Esophagus muscularis mucosa (tissue), 4 donors: ENCODE data around the gene P2RX2. TPM values are rescaled to one million over a fixed set of nuclear protein-coding genes. Genes with fewer than 3 reads are reported as not detected.

Source experiments
- DNase-seq: peaks from one replicate; pipeline ENCODE4 v3.0.0-alpha.2; 2017; ENCODE audit errors: extremely low spot score
- H3K27ac ChIP-seq, 4 donors: fragments of 200-600 bp; sonication (generic); replicated peaks in 1 of 4; 1 replicate in 3 of 4; 2 replicates in 1 of 4; pipeline ENCODE4 v1.5.1; 2016 to 2019; ENCODE audit warnings: mild to moderate bottlenecking in 1 of 4
- H3K27me3 ChIP-seq, 4 donors: fragments of 200-600 bp; sonication (generic); one replicate each; pipeline versions ENCODE4 v1.5.1 to v1.6.0; 2016 to 2019
- H3K36me3 ChIP-seq, 4 donors: fragments of 200-600 bp; sonication (generic); one replicate each; pipeline ENCODE4 v1.5.1; 2016 to 2019
- H3K4me1 ChIP-seq, 4 donors: fragments of 200-600 bp; sonication (generic); one replicate each; pipeline ENCODE4 v1.5.1; 2016 to 2019
- H3K4me3 ChIP-seq, 4 donors: fragments of 200-600 bp; sonication (generic); 1 replicate in 2 of 4; 2 replicates in 2 of 4; pipeline ENCODE4 v1.5.1; 2016 to 2019; ENCODE audit warnings: mild to moderate bottlenecking in 4 of 4, moderate library complexity in 1 of 4
- H3K9me3 ChIP-seq, 4 donors: fragments of 200-600 bp; sonication (generic); 1 replicate in 3 of 4; 2 replicates in 1 of 4; pipeline ENCODE4 v1.5.1; 2016 to 2019
- EP300 ChIP-seq: sonication (generic); formaldehyde crosslinking; IDR thresholded peaks from one replicate; pipeline ENCODE4 v1.6.1; 2017; ENCODE audit warnings: antibody characterized with exemption
- POLR2A ChIP-seq: fragments of 450-650 bp; IDR thresholded peaks from one replicate; pipeline ENCODE4 v1.6.1; 2017; ENCODE audit warnings: antibody characterized with exemption, moderate library complexity, mild to moderate bottlenecking, low read depth
- POLR2AphosphoS5 ChIP-seq, 2 donors: sonication (generic); formaldehyde crosslinking; IDR thresholded peaks; one replicate each; pipeline ENCODE4 v1.6.1; 2017; ENCODE audit warnings: antibody characterized with exemption in 2 of 2
- WGBS: methylation state at CpG from one replicate; pipeline ENCODE4 v1.1.5; 2018; 5-methylcytosine and 5-hydroxymethylcytosine counted together
- intact Hi-C: fragments of 100-400 bp; cut with DNase I; formaldehyde crosslinking; loops from one replicate; pipeline ENCODE4 v1.15.1; 2023
- total RNA-seq, 4 donors: library from RNA; depleted of rRNA; stranded (reverse); fragments of >200 nt; gene quantifications; one replicate each; pipeline versions ENCODE4 v1.1.0 to v1.2.1, GENCODE V29; 2016
- TF ChIP-seq, protein P1 (sequence below), 3 experiments: fragments of 200-600 bp in 2 of 3; fragments of 450-650 bp in 1 of 3; sonication (generic) in 2 of 3; IDR thresholded peaks; one replicate each; pipeline ENCODE4 v1.5.1; 2017 to 2019; ENCODE audit warnings: antibody characterized with exemption in 3 of 3, mild to moderate bottlenecking in 2 of 3, moderate library complexity in 1 of 3

Gene P2RX2
- total RNA-seq, 4 donors from 2014 or later, result 1.7 to 4.1 (median 3.7) TPM

DNA sequence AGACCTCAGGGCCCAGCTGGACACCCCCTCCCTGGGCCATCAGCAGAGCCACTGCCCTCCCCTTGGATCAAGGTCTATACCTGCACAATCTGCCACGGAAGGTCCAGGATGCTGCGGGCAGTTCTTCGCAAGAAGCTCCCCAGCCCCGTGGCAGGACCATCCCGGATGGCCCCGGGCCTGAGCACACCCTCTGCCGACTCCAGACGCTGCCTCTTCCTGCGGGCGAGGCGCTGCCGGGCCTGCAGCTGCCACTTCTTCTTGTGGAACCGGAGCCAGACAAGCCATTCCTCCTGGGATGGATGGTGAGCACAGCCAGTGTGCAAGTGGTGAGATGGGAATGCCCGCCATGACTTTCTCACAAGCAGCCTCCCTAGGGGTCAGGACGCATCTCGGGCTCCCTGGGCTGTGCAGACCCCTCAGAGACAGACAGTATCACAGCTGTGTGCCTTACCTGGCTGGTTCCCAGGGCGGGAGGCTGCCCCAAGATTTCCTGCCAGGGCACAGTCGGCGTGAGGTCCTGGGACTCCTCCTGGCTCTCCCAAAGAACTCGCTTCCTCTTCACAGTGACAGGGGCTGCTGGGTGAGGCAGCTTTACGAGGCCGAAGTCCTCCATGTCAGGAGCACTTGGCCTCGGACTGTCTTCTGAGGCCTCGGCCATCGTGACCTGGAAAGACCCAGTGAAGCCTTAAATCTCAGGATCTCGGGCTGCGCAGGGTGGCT, 30.8 kb downstream of the P2RX2 start:
- H3K9me3 ChIP-seq, result no peaks in the 10 kb centered on the region
- no peaks in the 10 kb centered on the region for H3K4me1 ChIP-seq
- peaks cover 35 to 90% (median 58%) of the 10 kb centered on the region in 4 donors for H3K36me3 ChIP-seq
- WGBS, result 97% methylated on average over 18 of the region's 27 CpGs
- no peak overlapping the region for H3K4me3 ChIP-seq
- H3K27ac ChIP-seq, result no peak overlapping the region
- intact Hi-C loops, result no loop called here
- TF ChIP-seq POLR2A, result no peak
- TF ChIP-seq POLR2AphosphoS5 (IDR thresholded peaks at IDR 0.05), result no peak
- no peak for TF ChIP-seq EP300
- TF ChIP-seq, protein P1, sequence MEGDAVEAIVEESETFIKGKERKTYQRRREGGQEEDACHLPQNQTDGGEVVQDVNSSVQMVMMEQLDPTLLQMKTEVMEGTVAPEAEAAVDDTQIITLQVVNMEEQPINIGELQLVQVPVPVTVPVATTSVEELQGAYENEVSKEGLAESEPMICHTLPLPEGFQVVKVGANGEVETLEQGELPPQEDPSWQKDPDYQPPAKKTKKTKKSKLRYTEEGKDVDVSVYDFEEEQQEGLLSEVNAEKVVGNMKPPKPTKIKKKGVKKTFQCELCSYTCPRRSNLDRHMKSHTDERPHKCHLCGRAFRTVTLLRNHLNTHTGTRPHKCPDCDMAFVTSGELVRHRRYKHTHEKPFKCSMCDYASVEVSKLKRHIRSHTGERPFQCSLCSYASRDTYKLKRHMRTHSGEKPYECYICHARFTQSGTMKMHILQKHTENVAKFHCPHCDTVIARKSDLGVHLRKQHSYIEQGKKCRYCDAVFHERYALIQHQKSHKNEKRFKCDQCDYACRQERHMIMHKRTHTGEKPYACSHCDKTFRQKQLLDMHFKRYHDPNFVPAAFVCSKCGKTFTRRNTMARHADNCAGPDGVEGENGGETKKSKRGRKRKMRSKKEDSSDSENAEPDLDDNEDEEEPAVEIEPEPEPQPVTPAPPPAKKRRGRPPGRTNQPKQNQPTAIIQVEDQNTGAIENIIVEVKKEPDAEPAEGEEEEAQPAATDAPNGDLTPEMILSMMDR (IDR thresholded peaks at IDR 0.05), result no peak
- DNase-seq, result no peak
- no peaks in the 10 kb centered on the region for H3K27me3 ChIP-seq

DNA sequence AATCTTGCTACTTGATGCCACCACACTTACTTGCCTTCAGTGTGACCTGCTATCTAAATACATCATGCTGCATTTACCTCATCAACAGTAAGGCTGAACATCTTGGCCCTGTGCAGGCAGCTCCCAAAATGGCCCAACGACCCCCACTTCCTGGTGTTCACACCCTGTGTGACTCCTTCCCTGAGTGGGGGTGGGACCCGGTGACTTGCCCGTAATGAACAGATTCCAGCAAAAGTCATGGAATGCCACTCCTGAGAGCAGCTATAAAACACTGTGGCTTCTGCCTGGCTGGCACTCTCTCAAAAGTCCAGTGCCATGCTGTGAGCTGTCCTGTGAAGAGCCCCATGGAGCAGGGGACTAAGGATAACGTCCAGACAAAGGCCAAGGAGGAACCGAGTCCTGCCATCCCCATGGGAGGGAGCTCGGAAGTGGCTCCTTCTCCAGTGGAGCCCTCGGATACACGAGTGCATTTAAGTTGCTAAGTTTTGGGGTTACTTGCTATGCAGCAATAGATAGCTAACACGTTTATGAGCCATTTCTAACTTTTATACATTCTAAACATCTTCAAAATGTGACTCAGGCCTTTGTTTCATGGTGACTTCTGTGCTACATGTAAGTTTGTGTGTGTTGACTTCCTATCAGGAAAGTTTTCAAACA, 33.0 kb downstream of the P2RX2 start:
- no peak for DNase-seq
- Histone ChIP-seq H3K36me3 (peaks cover 39 to 97% (median 68%) of the 10 kb centered on the region in 4 donors), H3K4me3 (no peak overlapping the region), H3K27me3 (no peaks in the 10 kb centered on the region), H3K9me3 (no peaks in the 10 kb centered on the region), H3K27ac (no peak overlapping the region), H3K4me1 (no peaks in the 10 kb centered on the region)
- TF ChIP-seq, protein P1 (IDR thresholded peaks at IDR 0.05), result no peak
- TF ChIP-seq POLR2AphosphoS5 (IDR thresholded peaks at IDR 0.05) (no peak), EP300 (no peak), POLR2A (no peak)
- WGBS, result 84% methylated on average over 8 of the region's 9 CpGs
- intact Hi-C loops, result no loop called here

DNA sequence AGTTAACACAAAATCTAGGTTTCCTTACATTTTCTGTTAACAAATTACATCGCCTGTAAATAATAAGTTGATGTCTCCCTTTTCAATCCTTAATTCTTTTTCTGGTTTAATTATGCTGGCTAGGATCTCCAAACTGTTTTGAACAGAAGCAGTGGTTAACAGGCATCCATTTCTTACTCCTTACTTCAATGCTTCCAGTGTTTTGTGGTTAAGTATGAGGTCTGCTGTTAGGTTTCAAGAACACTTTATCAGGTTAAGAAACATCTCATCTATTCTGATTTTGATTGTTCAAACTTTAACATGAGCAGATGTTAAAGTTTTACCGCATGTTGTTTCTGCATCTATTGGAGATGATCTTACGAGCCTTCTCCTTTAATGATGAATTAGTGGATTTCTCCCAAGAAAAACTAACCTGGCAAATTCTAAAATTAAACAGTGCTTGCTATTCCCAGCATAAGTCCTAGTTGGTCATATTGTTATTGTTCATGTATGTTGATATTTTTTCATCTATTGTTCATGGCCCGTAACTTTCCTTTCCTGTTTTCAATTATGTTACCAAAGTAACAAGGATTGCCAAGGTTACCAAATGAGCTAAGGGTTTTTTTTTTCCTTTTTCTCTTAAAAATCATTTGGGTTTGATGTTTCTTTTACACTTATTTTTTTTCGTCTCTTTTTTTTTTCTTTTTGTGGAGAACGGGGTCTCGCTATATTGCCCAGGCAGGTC, 35.2 kb downstream of the P2RX2 start:
- peaks cover 41 to 97% (median 73%) of the 10 kb centered on the region in 4 donors for H3K36me3 ChIP-seq
- no peaks in the 10 kb centered on the region for H3K9me3 ChIP-seq
- H3K4me3 ChIP-seq, result no peak overlapping the region
- no peak for TF ChIP-seq POLR2AphosphoS5 (IDR thresholded peaks at IDR 0.05)
- no peak for TF ChIP-seq EP300
- no peak for TF ChIP-seq POLR2A
- TF ChIP-seq, protein P1 (IDR thresholded peaks at IDR 0.05), result no peak
- H3K27me3 ChIP-seq, result no peaks in the 10 kb centered on the region
- intact Hi-C loops, result no loop called here
- no peak overlapping the region for H3K27ac ChIP-seq
- no peak for DNase-seq
- no peaks in the 10 kb centered on the region for H3K4me1 ChIP-seq
- 87% methylated on average over 7 of the region's 7 CpGs for WGBS

DNA sequence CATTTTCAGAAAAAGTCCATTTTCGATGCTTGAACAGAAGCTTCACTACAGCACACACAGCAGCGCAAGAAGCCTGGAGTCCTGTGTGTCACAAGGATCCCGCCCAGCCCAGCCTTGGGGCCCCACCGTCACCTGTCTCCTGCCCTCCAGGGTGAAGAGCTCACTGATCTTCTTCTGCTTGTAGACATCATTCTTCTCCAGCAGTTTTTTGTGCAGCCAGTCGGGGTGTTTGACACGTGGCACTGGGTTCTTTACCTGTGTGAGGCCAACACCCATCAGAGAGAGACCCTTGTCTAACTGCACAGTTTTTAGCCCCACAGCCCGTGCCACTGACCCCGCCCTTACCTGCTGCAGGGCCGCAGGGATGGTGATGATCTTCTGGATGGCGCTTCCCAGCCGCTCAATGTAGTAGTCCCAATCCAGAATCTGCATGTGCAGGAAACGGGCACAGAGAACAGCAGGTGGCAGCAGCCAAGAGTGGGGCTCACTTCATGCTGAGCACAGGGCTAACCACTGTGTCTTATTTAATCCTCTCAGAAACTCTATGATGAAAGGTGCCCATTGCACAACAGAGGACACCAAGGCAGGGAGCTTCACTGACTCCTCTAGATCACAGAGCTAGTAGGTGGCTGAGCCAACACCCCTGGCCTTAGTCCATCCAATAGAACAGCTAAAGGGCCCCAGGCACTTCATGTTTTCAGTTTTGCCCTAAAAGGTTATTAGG, 38.6 kb downstream of the P2RX2 start:
- Histone ChIP-seq H3K36me3 (peaks cover 60 to 100% (median 91%) of the 10 kb centered on the region in 4 donors), H3K27ac (no peak overlapping the region), H3K4me1 (no peaks in the 10 kb centered on the region), H3K27me3 (no peaks in the 10 kb centered on the region), H3K4me3 (no peak overlapping the region), H3K9me3 (no peaks in the 10 kb centered on the region)
- DNase-seq, result no peak
- TF ChIP-seq, protein P1 (IDR thresholded peaks at IDR 0.05), result no peak
- TF ChIP-seq POLR2A (no peak), EP300 (no peak), POLR2AphosphoS5 (IDR thresholded peaks at IDR 0.05) (no peak)
- WGBS, result 96% methylated on average over 12 of the region's 12 CpGs
- intact Hi-C loops, result no loop called here
